Mesenchymal stem cell (in vitro differentiated cells and primary cell): ENCODE results near the gene ZNF580.

Source experiments
- DNase-seq: peaks from one replicate; pipeline ENCODE4 v3.0.0-alpha.2; 2013
- H2AFZ ChIP-seq: one replicate; pipeline ENCODE4 v1.6.1; 2013; ENCODE audit warnings: low read depth, mild to moderate bottlenecking, control low read depth, inconsistent platforms, low read length, moderate library complexity
- H2AK5ac ChIP-seq: 2 replicates; pipeline ENCODE4 v1.6.1; 2013; ENCODE audit warnings: low read length, moderate library complexity, mild to moderate bottlenecking, inconsistent platforms; ENCODE audit not compliant: severe bottlenecking
- H2BK120ac ChIP-seq: one replicate; pipeline ENCODE4 v1.6.1; 2013; ENCODE audit warnings: low read depth, mild to moderate bottlenecking, inconsistent platforms, low read length, moderate library complexity
- H2BK12ac ChIP-seq, 2 experiments: one replicate each; pipeline ENCODE4 v1.6.1; 2013; ENCODE audit warnings: inconsistent platforms in 2 of 2, low read length in 2 of 2, mild to moderate bottlenecking in 2 of 2, moderate library complexity in 2 of 2, control low read depth in 1 of 2
- H2BK15ac ChIP-seq: one replicate; pipeline ENCODE4 v1.6.1; 2013; ENCODE audit warnings: mild to moderate bottlenecking, low read depth, inconsistent platforms; ENCODE audit not compliant: poor library complexity, severe bottlenecking
- H2BK5ac ChIP-seq: 2 replicates; pipeline ENCODE4 v1.6.1; 2013; ENCODE audit warnings: low read depth, mild to moderate bottlenecking, low read length, control low read depth, inconsistent platforms; ENCODE audit not compliant: poor library complexity, severe bottlenecking
- H3K14ac ChIP-seq, 2 experiments: one replicate each; pipeline ENCODE4 v1.6.1; 2013; ENCODE audit warnings: inconsistent platforms in 2 of 2, low read length in 2 of 2, control low read depth in 1 of 2, mild to moderate bottlenecking in 1 of 2, moderate library complexity in 1 of 2
- H3K18ac ChIP-seq, 2 experiments: one replicate each; pipeline ENCODE4 v1.6.1; 2013; ENCODE audit warnings: inconsistent platforms in 2 of 2, low read length in 2 of 2, control low read depth in 1 of 2, low read depth in 1 of 2, mild to moderate bottlenecking in 1 of 2
- H3K23ac ChIP-seq, 2 experiments: one replicate each; pipeline ENCODE4 v1.6.1; 2013; ENCODE audit warnings: inconsistent platforms in 2 of 2, low read length in 2 of 2, mild to moderate bottlenecking in 2 of 2, moderate library complexity in 2 of 2, control low read depth in 1 of 2
- H3K27ac ChIP-seq: 2 replicates; pipeline ENCODE4 v1.5.1; 2013; ENCODE audit warnings: mild to moderate bottlenecking, moderate library complexity, low read length, control low read depth, inconsistent platforms; ENCODE audit not compliant: poor library complexity, severe bottlenecking
- H3K27me3 ChIP-seq, 2 experiments: 2 replicates each; pipeline versions ENCODE4 v1.6.1 to v1.7.0; 2013; ENCODE audit warnings: low read length in 2 of 2, mild to moderate bottlenecking in 2 of 2, moderate library complexity in 2 of 2, control low read depth in 1 of 2, inconsistent platforms in 1 of 2; ENCODE audit not compliant: control insufficient read depth in 1 of 2, insufficient read depth in 1 of 2
- H3K36me3 ChIP-seq, 2 experiments: 2 replicates each; pipeline versions ENCODE4 v1.6.1 to v1.7.0; 2013; ENCODE audit warnings: low read length in 2 of 2, control low read depth in 1 of 2, inconsistent platforms in 1 of 2, low read depth in 1 of 2, mild to moderate bottlenecking in 1 of 2; ENCODE audit not compliant: insufficient read depth in 2 of 2, control insufficient read depth in 1 of 2
- H3K4ac ChIP-seq, 2 experiments: one replicate each; pipeline ENCODE4 v1.6.1; 2013; ENCODE audit warnings: inconsistent platforms in 2 of 2, low read length in 2 of 2, mild to moderate bottlenecking in 2 of 2, moderate library complexity in 2 of 2, control low read depth in 1 of 2, low read depth in 1 of 2
- H3K4me1 ChIP-seq: 2 replicates; pipeline ENCODE4 v1.6.1; 2013; ENCODE audit warnings: low read depth, low read length, control low read depth; ENCODE audit not compliant: control insufficient read depth, insufficient read depth
- H3K4me2 ChIP-seq: 2 replicates; pipeline ENCODE4 v1.6.1; 2013; ENCODE audit warnings: low read length, mild to moderate bottlenecking, inconsistent platforms; ENCODE audit not compliant: poor library complexity, severe bottlenecking
- H3K4me3 ChIP-seq, 2 experiments: 2 replicates each; pipeline versions ENCODE4 v1.5.1 to v1.7.0; 2013; ENCODE audit warnings: low read length in 2 of 2, mild to moderate bottlenecking in 2 of 2, control low read depth in 1 of 2, low read depth in 1 of 2; ENCODE audit not compliant: insufficient read depth in 1 of 2
- H3K79me1 ChIP-seq: replicated peaks from 2 replicates; pipeline ENCODE4 v1.6.1; 2013; ENCODE audit warnings: mild to moderate bottlenecking, control low read depth, low read length, inconsistent platforms; ENCODE audit not compliant: poor library complexity, severe bottlenecking
- H3K9ac ChIP-seq: 2 replicates; pipeline ENCODE4 v1.7.0; 2013; ENCODE audit warnings: mild to moderate bottlenecking, low read length, moderate library complexity
- H3K9me3 ChIP-seq: 2 replicates; pipeline ENCODE4 v1.7.0; 2013; ENCODE audit warnings: mild to moderate bottlenecking, low read length; ENCODE audit not compliant: control insufficient read depth
- H4K8ac ChIP-seq: one replicate; pipeline ENCODE4 v1.6.1; 2013; ENCODE audit warnings: inconsistent platforms, mild to moderate bottlenecking, low read length, moderate library complexity
- H4K91ac ChIP-seq: one replicate; pipeline ENCODE4 v1.6.1; 2013; ENCODE audit warnings: mild to moderate bottlenecking, low read length, inconsistent platforms
- WGBS: methylation state at CpG from one replicate; pipeline ENCODE4 v1.1.7; 2013; ENCODE audit warnings: mixed read lengths; 5-methylcytosine and 5-hydroxymethylcytosine counted together

The ZNF580 gene

DNA sequence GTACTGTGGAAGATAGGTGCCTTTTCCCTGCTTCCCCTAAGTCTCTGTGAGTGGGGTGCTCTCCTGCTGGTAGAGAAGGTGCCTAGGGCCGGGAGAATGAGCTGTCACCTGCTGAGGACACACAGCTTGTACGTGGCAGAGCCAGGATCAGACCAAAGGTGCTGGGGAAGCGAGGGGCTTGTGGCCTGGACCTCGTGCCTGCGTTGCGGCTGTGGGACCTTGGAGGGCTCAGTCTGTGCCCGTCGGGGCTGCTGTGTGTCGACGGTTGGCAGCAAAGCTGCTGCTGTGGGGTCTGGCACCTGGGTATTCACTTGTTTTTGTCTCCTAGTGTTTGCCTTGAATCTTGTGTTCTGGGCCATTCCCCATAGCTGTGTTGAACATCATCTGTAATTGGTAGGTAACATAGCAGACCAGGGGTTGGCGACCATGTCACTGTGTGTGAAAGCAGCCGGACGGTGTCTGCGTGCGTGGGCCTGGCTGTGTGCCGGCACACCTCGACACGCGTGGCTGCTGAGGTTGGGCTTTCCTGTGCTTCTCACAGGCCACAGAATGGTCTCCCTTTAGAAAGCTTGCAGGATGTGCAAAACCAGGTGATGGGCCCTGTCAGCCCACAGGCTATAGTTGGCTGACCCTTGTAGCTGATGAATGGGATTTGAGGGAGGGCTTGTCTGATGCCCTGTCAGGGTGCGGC is 23.2 kb downstream of the ZNF580 start:
- Histone ChIP-seq H3K23ac (no peak overlapping the region), H3K4ac (no peak overlapping the region), H3K9ac (no peak overlapping the region), H2AFZ (no peak overlapping the region), H2AK5ac (no peak overlapping the region), H3K4me3 (no peak overlapping the region), H3K27ac (no peak overlapping the region), H3K14ac (no peak overlapping the region), H2BK5ac (no peak overlapping the region), H3K4me1 (peaks cover 20% of the 10 kb centered on the region), H3K4me2 (no peak overlapping the region), H3K18ac (no peak overlapping the region), H3K79me1 (peaks cover 18% of the 10 kb centered on the region), H3K27me3 (no peaks in the 10 kb centered on the region), H4K91ac (no peak overlapping the region), H4K8ac (no peak overlapping the region), H2BK12ac (no peak overlapping the region), H3K9me3 (no peaks in the 10 kb centered on the region), H3K36me3 (peaks cover 90 to 98% of the 10 kb centered on the region in 2 experiments), H2BK15ac (no peak overlapping the region), H2BK120ac (no peak overlapping the region)
- 91% methylated on average over 20 of the region's 20 CpGs for WGBS
- DNase-seq, result no peak

DNA sequence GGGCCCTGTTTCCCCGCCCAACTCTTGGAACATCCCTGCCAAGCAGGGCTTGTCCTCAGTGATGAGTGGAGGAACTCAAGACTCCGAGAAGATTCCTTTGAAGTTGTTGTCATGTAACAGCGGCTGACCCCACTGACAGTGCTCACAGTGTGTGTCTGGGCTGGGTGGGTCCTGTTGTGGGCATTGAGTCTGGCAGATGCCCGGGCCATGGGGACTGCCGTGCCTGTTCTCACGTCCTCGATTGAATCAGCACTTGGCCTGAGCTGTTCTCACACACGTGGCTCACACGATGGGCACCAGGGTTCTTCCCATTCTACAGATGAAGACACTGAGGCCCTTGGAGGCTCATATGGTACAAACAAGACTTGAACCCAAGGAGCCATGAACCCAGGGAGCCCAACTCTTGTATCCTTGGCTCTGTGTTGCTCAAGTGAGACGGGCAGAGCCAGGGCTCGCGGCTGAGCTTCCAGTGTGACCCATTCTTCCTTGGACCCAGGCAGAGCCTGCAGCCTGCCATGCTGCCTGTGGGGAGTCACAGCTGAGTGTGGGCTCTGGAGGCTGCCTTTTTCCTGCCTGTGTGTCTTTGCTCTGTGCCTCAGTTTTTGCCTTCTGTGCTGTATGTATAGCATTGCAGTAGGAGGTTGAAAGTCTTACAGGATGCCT is 25.7 kb downstream of the ZNF580 start:
- no peak overlapping the region for H2BK120ac ChIP-seq
- H3K4ac ChIP-seq, result no peak overlapping the region
- H3K9me3 ChIP-seq, result no peaks in the 10 kb centered on the region
- no peak overlapping the region for H4K91ac ChIP-seq
- H3K4me1 ChIP-seq, result peaks cover 26% of the 10 kb centered on the region
- H3K27me3 ChIP-seq, result no peaks in the 10 kb centered on the region
- no peak overlapping the region for H2BK5ac ChIP-seq
- no peak overlapping the region for H3K14ac ChIP-seq
- H3K9ac ChIP-seq, result no peak overlapping the region
- no peak overlapping the region for H3K18ac ChIP-seq
- H3K27ac ChIP-seq, result no peak overlapping the region
- DNase-seq, result no peak
- no peak overlapping the region for H2BK15ac ChIP-seq
- no peak overlapping the region for H3K4me2 ChIP-seq
- H4K8ac ChIP-seq, result no peak overlapping the region
- 96% methylated on average over 12 of the region's 12 CpGs for WGBS
- H2AFZ ChIP-seq, result no peak overlapping the region
- H2AK5ac ChIP-seq, result no peak overlapping the region
- H3K36me3 ChIP-seq, result peaks cover 91 to 98% of the 10 kb centered on the region in 2 experiments
- H3K23ac ChIP-seq, result no peak overlapping the region
- peaks cover 18% of the 10 kb centered on the region for H3K79me1 ChIP-seq
- no peak overlapping the region for H2BK12ac ChIP-seq
- H3K4me3 ChIP-seq, result no peak overlapping the region

- H3K9ac ChIP-seq, result no peak overlapping the region
- peaks cover 85 to 94% of the 10 kb centered on the region in 2 experiments for H3K36me3 ChIP-seq
- no peak overlapping the region for H3K27ac ChIP-seq
- H3K14ac ChIP-seq, result no peak overlapping the region
- H2AK5ac ChIP-seq, result no peak overlapping the region
- H2BK12ac ChIP-seq, result no peak overlapping the region
- no peaks in the 10 kb centered on the region for H3K27me3 ChIP-seq
- no peak overlapping the region for H4K8ac ChIP-seq
- H3K4me3 ChIP-seq, result no peak overlapping the region
- H2BK15ac ChIP-seq, result no peak overlapping the region
- no peak for DNase-seq
- no peak overlapping the region for H4K91ac ChIP-seq
- no peak overlapping the region for H3K23ac ChIP-seq
- H3K79me1 ChIP-seq, result peaks cover 16% of the 10 kb centered on the region
- no peak overlapping the region for H2BK120ac ChIP-seq
- no peak overlapping the region for H3K18ac ChIP-seq
- H3K9me3 ChIP-seq, result no peaks in the 10 kb centered on the region
- no peak overlapping the region for H3K4ac ChIP-seq
- WGBS, result 100% methylated on average over 3 of the region's 4 CpGs
- H2AFZ ChIP-seq, result no peak overlapping the region
- no peak overlapping the region for H3K4me2 ChIP-seq
- no peak overlapping the region for H2BK5ac ChIP-seq
- peaks cover 28% of the 10 kb centered on the region for H3K4me1 ChIP-seq
These were observed 26.2 kb downstream of the ZNF580 start for GRCh38 chr19:55667006-55667381.

DNA sequence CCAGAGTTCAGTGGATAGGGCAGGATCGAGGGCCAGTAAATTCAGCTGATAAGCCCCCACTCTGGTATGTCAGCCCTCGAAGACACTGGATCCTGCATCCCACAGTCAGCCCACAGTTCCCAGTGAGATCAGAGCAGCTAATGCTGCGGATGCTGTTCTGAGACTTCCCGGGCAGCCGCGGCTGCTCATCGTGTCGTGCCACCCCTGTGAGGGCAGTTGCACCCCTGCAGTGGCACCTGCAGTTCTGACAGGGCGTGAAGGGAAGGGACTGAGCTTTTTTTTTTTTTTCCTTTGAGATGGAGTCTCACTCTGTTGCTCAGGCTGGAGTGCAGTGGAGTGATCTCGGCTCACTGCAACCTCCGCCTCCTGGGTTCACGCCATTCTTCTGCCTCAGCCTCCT is 26.7 kb downstream of the ZNF580 start:
- Histone ChIP-seq H3K18ac (no peak overlapping the region), H2BK15ac (no peak overlapping the region), H2AK5ac (no peak overlapping the region), H2AFZ (no peak overlapping the region), H3K4me1 (peaks cover 30% of the 10 kb centered on the region), H3K36me3 (peaks cover 82 to 89% of the 10 kb centered on the region in 2 experiments), H4K8ac (no peak overlapping the region), H3K79me1 (peaks cover 14% of the 10 kb centered on the region), H3K4me2 (no peak overlapping the region), H3K4ac (no peak overlapping the region), H3K9ac (no peak overlapping the region), H3K27ac (no peak overlapping the region), H3K9me3 (no peaks in the 10 kb centered on the region), H3K27me3 (no peaks in the 10 kb centered on the region), H2BK12ac (no peak overlapping the region), H2BK120ac (no peak overlapping the region), H3K4me3 (no peak overlapping the region), H4K91ac (no peak overlapping the region), H2BK5ac (no peak overlapping the region), H3K23ac (no peak overlapping the region), H3K14ac (no peak overlapping the region)
- DNase-seq, result no peak
- 97% methylated on average over 12 of the region's 12 CpGs for WGBS
